H1 (cell line): ENCODE data around the gene NCOA6. TPM values are rescaled to one million over a fixed set of nuclear protein-coding genes. Genes with fewer than 3 reads are reported as not detected.
A peak's percentile ranks its signal among the peaks of the same experiment; 100 is the strongest.

Experiments
- CTCF ChIA-PET: fragments of 300-600 bp; sonication (Branson Sonifier 250); formaldehyde crosslinking; loops from one replicate; lab custom pipeline; 2021; ENCODE audit not compliant: partially characterized antibody; lab: Charles Lee
- POLR2A ChIA-PET: fragments of 300-600 bp; sonication (Branson Sonifier 250); formaldehyde crosslinking; loops from one replicate; lab custom pipeline; 2021; ENCODE audit warnings: inconsistent platforms; ENCODE audit not compliant: partially characterized antibody; lab: Charles Lee
- DNase-seq, 2 experiments: peaks; one replicate each; pipeline versions ENCODE4 v3.0.0 to v3.0.0-alpha.2; 2010 to 2022; ENCODE audit warnings: low spot score in 2 of 2, low read depth in 1 of 2, mixed read lengths in 1 of 2
- FAIRE-seq: peaks from 2 replicates; lab custom pipeline; 2011; peaks lifted over from hg19 to GRCh38; lab: Jason Lieb, UNC
- H2AFZ ChIP-seq: 2 replicates; pipeline ENCODE4 v1.8.1; 2012; ENCODE audit warnings: low read length, inconsistent platforms
- H2AK5ac ChIP-seq: 2 replicates; pipeline ENCODE4 v1.6.1; 2013; ENCODE audit warnings: low read depth, low read length
- H2BK120ac ChIP-seq: replicated peaks from 2 replicates; pipeline ENCODE3; 2013; ENCODE audit warnings: low read depth, low read length, inconsistent platforms
- H2BK12ac ChIP-seq: 2 replicates; pipeline ENCODE4 v1.6.1; 2013; ENCODE audit warnings: low read depth, low read length
- H2BK15ac ChIP-seq: 2 replicates; pipeline ENCODE4 v1.6.1; 2013; ENCODE audit warnings: low read length
- H2BK20ac ChIP-seq: 2 replicates; pipeline ENCODE4 v1.6.1; 2013; ENCODE audit warnings: low read length
- H2BK5ac ChIP-seq: 2 replicates; pipeline ENCODE4 v1.6.1; 2013; ENCODE audit warnings: low read depth, low read length
- H3K14ac ChIP-seq: 2 replicates; pipeline ENCODE4 v1.6.1; 2013; ENCODE audit warnings: inconsistent platforms; ENCODE audit not compliant: insufficient read length
- H3K18ac ChIP-seq: 2 replicates; pipeline ENCODE4 v1.6.1; 2013; ENCODE audit warnings: low read length; ENCODE audit errors: extremely low read depth
- H3K23ac ChIP-seq: 2 replicates; pipeline ENCODE4 v1.6.1; 2013; ENCODE audit warnings: inconsistent platforms; ENCODE audit not compliant: insufficient read length
- H3K23me2 ChIP-seq: 2 replicates; pipeline ENCODE4 v1.6.1; 2013; ENCODE audit warnings: low read depth, low read length
- H3K27ac ChIP-seq: 2 replicates; pipeline ENCODE4 v1.6.1; 2011; ENCODE audit warnings: low read depth, low read length, inconsistent platforms
- H3K27me3 ChIP-seq, 4 experiments: replicated peaks in 1 of 4; 1 replicate in 1 of 4; 2 replicates in 3 of 4; pipeline versions ENCODE4 v1.6.1 to v1.8.1; 2011 to 2013; ENCODE audit warnings: low read length in 3 of 4, mild to moderate bottlenecking in 3 of 4, inconsistent platforms in 2 of 4, mixed read lengths in 2 of 4, moderate library complexity in 1 of 4; ENCODE audit not compliant: control insufficient read depth in 3 of 4, insufficient read depth in 3 of 4; ENCODE audit errors: extremely low read depth in 1 of 4
- H3K36me3 ChIP-seq, 4 experiments: 2 replicates each; pipeline versions ENCODE4 v1.6.1 to v1.8.1; 2011 to 2013; ENCODE audit warnings: mild to moderate bottlenecking in 4 of 4, low read length in 3 of 4, moderate library complexity in 2 of 4, control low read depth in 1 of 4, inconsistent platforms in 1 of 4; ENCODE audit not compliant: insufficient read depth in 4 of 4, control insufficient read depth in 2 of 4
- H3K4ac ChIP-seq: replicated peaks from 2 replicates; pipeline ENCODE3; 2013; ENCODE audit warnings: low read length, low read depth, mixed read lengths, inconsistent platforms; ENCODE audit not compliant: insufficient read length
- H3K4me1 ChIP-seq, 4 experiments: replicated peaks in 1 of 4; 1 replicate in 1 of 4; 2 replicates in 3 of 4; pipeline versions ENCODE4 v1.6.1 to v1.8.1; 2011 to 2013; ENCODE audit warnings: low read length in 3 of 4, inconsistent platforms in 2 of 4, mixed read lengths in 1 of 4; ENCODE audit not compliant: insufficient read depth in 4 of 4, control insufficient read depth in 3 of 4
- H3K4me2 ChIP-seq, 2 experiments: 2 replicates each; pipeline versions ENCODE4 v1.6.1 to v1.8.1; 2011 to 2013; ENCODE audit warnings: low read depth in 2 of 2, low read length in 2 of 2, control low read depth in 1 of 2, inconsistent platforms in 1 of 2, mild to moderate bottlenecking in 1 of 2; ENCODE audit not compliant: insufficient read depth in 1 of 2
- H3K4me3 ChIP-seq, 4 experiments: fragments of 200-600, 300-600 bp in 1 of 4; sonication (generic), shearing (Covaris generic), sonication (Bioruptor Twin) in 1 of 4; 2 replicates each; pipeline versions ENCODE4 v1.5.1 to v1.8.1; 2011 to 2016; ENCODE audit warnings: low read length in 4 of 4, low read depth in 3 of 4, control low read depth in 2 of 4, inconsistent platforms in 2 of 4, mild to moderate bottlenecking in 2 of 4, mixed read lengths in 1 of 4, moderate library complexity in 1 of 4; ENCODE audit not compliant: insufficient read depth in 2 of 4; ENCODE audit errors: extremely low read depth in 1 of 4
- H3K56ac ChIP-seq: replicated peaks from 2 replicates; pipeline ENCODE3; 2013; ENCODE audit warnings: low read depth, mild to moderate bottlenecking, mixed read lengths, low read length, inconsistent platforms; ENCODE audit not compliant: insufficient read length
- H3K79me1 ChIP-seq: 2 replicates; pipeline ENCODE4 v1.6.1; 2013; ENCODE audit warnings: low read depth, low read length, control low read depth
- H3K79me2 ChIP-seq, 2 experiments: 2 replicates each; pipeline versions ENCODE4 v1.6.1 to v1.8.1; 2012 to 2013; ENCODE audit warnings: low read length in 2 of 2, mild to moderate bottlenecking in 2 of 2, inconsistent platforms in 1 of 2; ENCODE audit not compliant: insufficient read depth in 2 of 2, control insufficient read depth in 1 of 2
- H3K9ac ChIP-seq, 4 experiments: replicated peaks in 1 of 4; 1 replicate in 1 of 4; 2 replicates in 3 of 4; pipeline versions ENCODE4 v1.6.1 to v1.8.1; 2011 to 2013; ENCODE audit warnings: low read depth in 3 of 4, low read length in 3 of 4, control low read depth in 2 of 4, mild to moderate bottlenecking in 2 of 4, moderate library complexity in 2 of 4, inconsistent platforms in 1 of 4; ENCODE audit errors: extremely low read depth in 1 of 4
- H3K9me3 ChIP-seq, 2 experiments: 2 replicates each; pipeline versions ENCODE4 v1.6.1 to v1.8.1; 2012 to 2013; ENCODE audit warnings: mild to moderate bottlenecking in 2 of 2, moderate library complexity in 2 of 2, control low read depth in 1 of 2, inconsistent platforms in 1 of 2, low read depth in 1 of 2, low read length in 1 of 2, mixed read lengths in 1 of 2; ENCODE audit not compliant: insufficient read depth in 2 of 2
- H4K20me1 ChIP-seq, 2 experiments: replicated peaks in 1 of 2; 2 replicates each; pipeline versions ENCODE3 to v1.8.1; 2011 to 2013; ENCODE audit warnings: inconsistent platforms in 2 of 2, low read length in 2 of 2, mild to moderate bottlenecking in 1 of 2; ENCODE audit not compliant: insufficient read depth in 2 of 2, control insufficient read depth in 1 of 2
- H4K5ac ChIP-seq: 2 replicates; pipeline ENCODE4 v1.6.1; 2013; ENCODE audit warnings: low read length, low read depth, mixed read lengths, inconsistent platforms; ENCODE audit not compliant: insufficient read length
- H4K8ac ChIP-seq: 2 replicates; pipeline ENCODE4 v1.8.0; 2013; ENCODE audit warnings: mild to moderate bottlenecking, moderate library complexity, low read length, inconsistent platforms; ENCODE audit not compliant: insufficient read depth; ENCODE audit errors: extremely low read depth
- H4K91ac ChIP-seq: replicated peaks from 2 replicates; pipeline ENCODE3; 2013; ENCODE audit warnings: low read length, mixed read lengths, inconsistent platforms; ENCODE audit not compliant: insufficient read length
- CBX8 ChIP-seq: fragments of 300-800, 300-1000 bp; sonication (generic); IDR thresholded peaks from 2 replicates; pipeline ENCODE4 v1.7.1; 2016; ENCODE audit warnings: low read depth, low read length, borderline replicate concordance
- CHD2 ChIP-seq: IDR thresholded peaks from 2 replicates; pipeline ENCODE4 v1.6.1; 2012; ENCODE audit warnings: low read length, improper control_type of control experiment
- EP300 ChIP-seq, 2 experiments: IDR thresholded peaks; 1 replicate in 1 of 2; 2 replicates in 1 of 2; pipeline ENCODE4 v1.6.1; 2011 to 2012; ENCODE audit warnings: low read depth in 2 of 2, low read length in 2 of 2, mild to moderate bottlenecking in 2 of 2, borderline replicate concordance in 1 of 2, inconsistent platforms in 1 of 2, moderate library complexity in 1 of 2
- KDM5A ChIP-seq: fragments of 200-600 bp; IDR thresholded peaks from 2 replicates; pipeline ENCODE4 v1.7.1; 2012; ENCODE audit warnings: mild to moderate bottlenecking, low read length, inconsistent platforms, mixed read lengths
- SP1 ChIP-seq: IDR thresholded peaks from 2 replicates; pipeline ENCODE4 v1.6.1; 2011; ENCODE audit warnings: low read depth, low read length
- SP4 ChIP-seq: IDR thresholded peaks from 2 replicates; pipeline ENCODE4 v1.6.1; 2012; ENCODE audit warnings: low read length, inconsistent platforms
- TBP ChIP-seq: IDR thresholded peaks from 2 replicates; pipeline ENCODE4 v1.6.1; 2011; ENCODE audit warnings: low read depth, low read length, improper control_type of control experiment
- USF2 ChIP-seq: IDR thresholded peaks from 2 replicates; pipeline ENCODE4 v1.6.1; 2011; ENCODE audit warnings: low read length, improper control_type of control experiment
- WGBS, 2 experiments: shearing (Covaris generic) in 1 of 2; methylation state at CpG; one replicate each; pipeline versions ENCODE4 v1.1.6 to v1.1.7; 2013 to 2015; ENCODE audit warnings: low lambda C conversion rate in 2 of 2, mixed read lengths in 2 of 2, inconsistent platforms in 1 of 2, low coverage in 1 of 2, missing lambda C conversion rate in 1 of 2; ENCODE audit not compliant: insufficient replicate concordance in 2 of 2, insufficient coverage in 1 of 2, insufficient read length in 1 of 2; ENCODE audit errors: extremely low coverage in 1 of 2, missing lambda C conversion rate in 1 of 2; 5-methylcytosine and 5-hydroxymethylcytosine counted together
- polyA plus RNA-seq, 7 experiments: library from polyadenylated mRNA; depleted of rRNA in 3 of 7; stranded (reverse) in 5 of 7; unstranded in 2 of 7; fragments of >200 nt in 5 of 7; fragments of 200-250 nt in 2 of 7; gene quantifications; 1 replicate in 5 of 7; 2 replicates in 1 of 7; 4 replicates in 1 of 7; pipeline versions ENCODE4 v1.2.1 to v1.2.3, GENCODE V29; 2011 to 2013; ENCODE audit warnings: missing spikeins in 2 of 7, mixed read lengths in 2 of 7
- total RNA-seq: library from RNA; stranded (reverse); fragmentation: NEBNext Ultra II Directional; extraction: Animal tissue kit (Norgen Biotek cat#: 25700); gene quantifications from 2 replicates; pipeline ENCODE4 v1.2.1, GENCODE V29; 2021

The NCOA6 gene
- total and polyA plus RNA-seq, 2 of the 8 experiments (the other 6 are each of a cell fraction or from before 2014, with no cell fraction given): 9.0 to 9.5 TPM

- Histone ChIP-seq H3K9me3 (no peaks in the 10 kb centered on the region), H2BK5ac (peak overlapping the region; percentile 84), H3K56ac (no peak overlapping the region), H2BK15ac (0 out of 2 replicates have a peak overlapping the region, but pooled peaks have one; percentile 72), H3K14ac (no peak overlapping the region), H2BK12ac (0 out of 2 replicates have a peak overlapping the region, but pooled peaks have one; percentile 52), H3K27me3 (no peaks in the 10 kb centered on the region), H3K4me3 (peak overlapping the region; percentile 87 to 92 (median 88)), H3K27ac (0 out of 2 replicates have a peak overlapping the region, but pooled peaks have one; percentile 41), H2BK120ac (no peak overlapping the region), H4K8ac (no peak overlapping the region), H4K91ac (peak overlapping the region; percentile 72), H3K79me1 (peaks cover 5% of the 10 kb centered on the region; the same call in 1 of the 2 replicates), H3K4me2 (peak overlapping the region; percentile 77 to 88), H3K23ac (no peak overlapping the region), H3K23me2 (peaks cover 5% of the 10 kb centered on the region), H2AFZ (peak overlapping the region; percentile 90; the same call in 1 of the 2 replicates), H3K4me1 (no peaks in the 10 kb centered on the region), H4K20me1 (no peaks in the 10 kb centered on the region), H3K79me2 (peaks cover 0 to 30% of the 10 kb centered on the region in 2 experiments; a peak in 2 of 4 replicates), H3K18ac (no peak overlapping the region), H3K36me3 (no peaks in the 10 kb centered on the region), H2BK20ac (no peak overlapping the region), H3K9ac (peak overlapping the region in 3 of 4 experiments; percentile 46 to 88 (median 67); a peak in 5 of 7 replicates), H4K5ac (no peak overlapping the region), H3K4ac (no peak overlapping the region), H2AK5ac (no peak overlapping the region)
- TF ChIP-seq TBP (peak; percentile 5; the same call in 1 of the 2 replicates), CHD2 (no peak), SP4 (no peak; the same call in 1 of the 2 replicates), USF2 (no peak), KDM5A (no peak), SP1 (peak; percentile 82), CBX8 (no peak), EP300 (IDR thresholded peaks at IDR 0.05; ENCODE audit: borderline replicate concordance in 1 of 2, low read depth in 2 of 2, low read length in 2 of 2) (no peak)
- ChIA-PET CTCF (interaction anchor here (0.6 to 1.5 kb wide), 3 partner anchors 45 to 216 kb away, joined by 3 read pairs; no protein-coding TSS in a partner anchor), POLR2A (interaction anchor here (0.6 to 1.4 kb wide), 5 partner anchors 9 to 176 kb away, joined by 3 to 5 read pairs (median 3); no protein-coding TSS in a partner anchor)
- DNase-seq (peak; percentile 15 to 59), FAIRE-seq (peak; percentile 50)
- WGBS, 2 experiments: 3% methylated on average over 2 of the region's 2 CpGs; no CpG with 5 or more reads in 1 of the 2 experiments
These were observed 1.0 kb downstream of the NCOA6 start for GRCh38 chr20:34824452-34824805.
